IMR-90 (cell line): ENCODE measurements around the gene GPR137. TPM values are rescaled to one million over a fixed set of nuclear protein-coding genes. Genes with fewer than 3 reads are reported as not detected.

Experiments used
- ATAC-seq: fragments of 200-7000 bp; cut with Tn5 transposase; 2 replicates; pipeline ENCODE4 v1.9.1; 2020; ENCODE audit warnings: low read depth, mild to moderate bottlenecking, moderate library complexity
- BruUV-seq: library from RNA; stranded (reverse); fragments of 400-500 nt; replicated peaks from 2 replicates; lab custom pipeline; 2021; lab: Mats Ljungman, UMichigan
- CTCF ChIA-PET: fragments of 300-600 bp; formaldehyde crosslinking; extraction: SDS; loops from one replicate; lab custom pipeline; 2021; ENCODE audit warnings: antibody characterized with exemption; lab: Yijun Ruan, JAX
- POLR2A ChIA-PET: fragments of 300-600 bp; sonication (Branson Sonifier 250); formaldehyde crosslinking; loops from one replicate; lab custom pipeline; 2022; ENCODE audit warnings: antibody characterized with exemption; ENCODE audit not compliant: unreplicated experiment; lab: Charles Lee
- DNase-seq: peaks from one replicate; pipeline ENCODE4 v3.0.0; 2013
- H2AFZ ChIP-seq: replicated peaks from 2 replicates; pipeline ENCODE3; 2013; ENCODE audit warnings: low read length, mild to moderate bottlenecking; ENCODE audit not compliant: poor library complexity
- H2AK5ac ChIP-seq: 2 replicates; pipeline ENCODE4 v1.6.1; 2013; ENCODE audit warnings: low read depth, low read length, inconsistent platforms
- H2AK9ac ChIP-seq: replicated peaks from 2 replicates; pipeline ENCODE3; 2013; ENCODE audit warnings: mild to moderate bottlenecking, low read depth, low read length, moderate library complexity; ENCODE audit not compliant: poor library complexity
- H2BK120ac ChIP-seq: 2 replicates; pipeline ENCODE4 v1.6.1; 2013; ENCODE audit warnings: low read depth, low read length, inconsistent platforms
- H2BK15ac ChIP-seq: 3 replicates; pipeline ENCODE4 v1.6.1; 2013; ENCODE audit warnings: low read depth, low read length, inconsistent platforms
- H2BK20ac ChIP-seq: 2 replicates; pipeline ENCODE4 v1.6.1; 2013; ENCODE audit warnings: low read depth, mild to moderate bottlenecking, inconsistent platforms, low read length, moderate library complexity
- H2BK5ac ChIP-seq: 2 replicates; pipeline ENCODE4 v1.6.1; 2013; ENCODE audit warnings: mild to moderate bottlenecking, low read depth, low read length, inconsistent platforms; ENCODE audit not compliant: poor library complexity, severe bottlenecking
- H3K14ac ChIP-seq: replicated peaks from 2 replicates; pipeline ENCODE4 v1.6.1; 2013; ENCODE audit warnings: low read depth, low read length, inconsistent platforms
- H3K18ac ChIP-seq: 2 replicates; pipeline ENCODE4 v1.6.1; 2013; ENCODE audit warnings: low read depth, low read length, control low read depth
- H3K23ac ChIP-seq: 2 replicates; pipeline ENCODE4 v1.6.1; 2013; ENCODE audit warnings: low read depth, low read length, inconsistent platforms
- H3K27ac ChIP-seq: 2 replicates; pipeline ENCODE4 v1.5.1; 2013; ENCODE audit warnings: mild to moderate bottlenecking, control low read depth, low read length; ENCODE audit not compliant: insufficient read depth
- H3K27me3 ChIP-seq: 2 replicates; pipeline ENCODE4 v1.6.1; 2013; ENCODE audit warnings: low read length; ENCODE audit not compliant: control insufficient read depth, insufficient read depth
- H3K36me3 ChIP-seq: 2 replicates; pipeline ENCODE4 v1.6.1; 2013; ENCODE audit warnings: low read length, mixed read lengths; ENCODE audit not compliant: control insufficient read depth, insufficient read depth
- H3K4ac ChIP-seq: 2 replicates; pipeline ENCODE4 v1.6.1; 2013; ENCODE audit warnings: low read depth, low read length, inconsistent platforms
- H3K4me1 ChIP-seq: 2 replicates; pipeline ENCODE4 v1.6.1; 2013; ENCODE audit warnings: low read length, mixed read lengths; ENCODE audit not compliant: control insufficient read depth, insufficient read depth
- H3K4me2 ChIP-seq: 2 replicates; pipeline ENCODE4 v1.6.1; 2013; ENCODE audit warnings: low read depth, mild to moderate bottlenecking, control low read depth, low read length, moderate library complexity
- H3K4me3 ChIP-seq: 2 replicates; pipeline ENCODE4 v1.5.1; 2013; ENCODE audit warnings: low read depth, mild to moderate bottlenecking, control low read depth, low read length, moderate library complexity; ENCODE audit not compliant: insufficient read depth
- H3K56ac ChIP-seq: 2 replicates; pipeline ENCODE4 v1.6.1; 2013; ENCODE audit warnings: low read length, inconsistent platforms; ENCODE audit not compliant: insufficient read depth; ENCODE audit errors: extremely low read depth
- H3K79me1 ChIP-seq, 2 experiments: 2 replicates each; pipeline ENCODE4 v1.6.1; 2013; ENCODE audit warnings: low read length in 2 of 2, inconsistent platforms in 1 of 2, low read depth in 1 of 2
- H3K9ac ChIP-seq: 2 replicates; pipeline ENCODE4 v1.6.1; 2013; ENCODE audit warnings: low read depth, low read length, control low read depth
- H3K9me1 ChIP-seq: 2 replicates; pipeline ENCODE4 v1.6.1; 2013; ENCODE audit warnings: low read length, inconsistent platforms; ENCODE audit not compliant: insufficient read depth
- H3K9me3 ChIP-seq: 2 replicates; pipeline ENCODE4 v1.6.1; 2013; ENCODE audit warnings: low read length; ENCODE audit not compliant: control insufficient read depth, insufficient read depth
- H4K20me1 ChIP-seq: 2 replicates; pipeline ENCODE4 v1.6.1; 2013; ENCODE audit warnings: low read length, inconsistent platforms; ENCODE audit not compliant: insufficient read depth
- H4K5ac ChIP-seq: 2 replicates; pipeline ENCODE4 v1.6.1; 2013; ENCODE audit warnings: mild to moderate bottlenecking, low read depth, low read length, control low read depth
- H4K8ac ChIP-seq, 2 experiments: 2 replicates each; pipeline ENCODE4 v1.6.1; 2013; ENCODE audit warnings: low read depth in 2 of 2, low read length in 2 of 2, control low read depth in 1 of 2, inconsistent platforms in 1 of 2
- H4K91ac ChIP-seq: 2 replicates; pipeline ENCODE4 v1.6.1; 2013; ENCODE audit warnings: low read depth, low read length, inconsistent platforms; ENCODE audit not compliant: insufficient read depth
- BHLHE40 ChIP-seq: fragments of 150-350 bp; IDR thresholded peaks from 2 replicates; pipeline ENCODE4 v1.6.1; 2016; ENCODE audit warnings: mild to moderate bottlenecking, low read depth, low read length
- CEBPB ChIP-seq: IDR thresholded peaks from 2 replicates; pipeline ENCODE4 v1.6.1; 2012; ENCODE audit warnings: low read depth, low read length, improper control_type of control experiment
- CHD1 ChIP-seq: IDR thresholded peaks from 2 replicates; pipeline ENCODE4 v1.6.1; 2012; ENCODE audit warnings: low read depth, low read length, improper control_type of control experiment
- ELK1 ChIP-seq: fragments of 150-350 bp; IDR thresholded peaks from 2 replicates; pipeline ENCODE4 v1.6.1; 2016; ENCODE audit warnings: low read depth, mild to moderate bottlenecking, low read length, moderate library complexity, borderline replicate concordance
- FOS ChIP-seq: fragments of 150-350 bp; IDR thresholded peaks from 2 replicates; pipeline ENCODE4 v1.6.1; 2016; ENCODE audit warnings: low read depth, low read length
- MAFK ChIP-seq: IDR thresholded peaks from 2 replicates; pipeline ENCODE4 v1.6.1; 2012; ENCODE audit warnings: low read depth, low read length, improper control_type of control experiment
- MAZ ChIP-seq: IDR thresholded peaks from 2 replicates; pipeline ENCODE4 v1.6.1; 2012; ENCODE audit warnings: low read depth, mild to moderate bottlenecking, low read length, improper control_type of control experiment, moderate library complexity, borderline replicate concordance
- MXI1 ChIP-seq: IDR thresholded peaks from 2 replicates; pipeline ENCODE4 v1.6.1; 2012; ENCODE audit warnings: low read depth, mild to moderate bottlenecking, low read length, moderate library complexity, borderline replicate concordance
- NFE2L2 ChIP-seq: fragments of 150-350 bp; IDR thresholded peaks from 2 replicates; pipeline ENCODE4 v1.6.1; 2016; ENCODE audit warnings: low read depth, mild to moderate bottlenecking, low read length
- POLR2A ChIP-seq: IDR thresholded peaks from 2 replicates; pipeline ENCODE4 v1.6.1; 2012; ENCODE audit warnings: mild to moderate bottlenecking, low read depth, low read length
- RAD21 ChIP-seq: IDR thresholded peaks from 2 replicates; pipeline ENCODE4 v1.6.1; 2012; ENCODE audit warnings: low read length, improper control_type of control experiment
- RCOR1 ChIP-seq: IDR thresholded peaks from 2 replicates; pipeline ENCODE4 v1.6.1; 2012; ENCODE audit warnings: mild to moderate bottlenecking, low read length, improper control_type of control experiment; ENCODE audit not compliant: insufficient replicate concordance
- RFX5 ChIP-seq: IDR thresholded peaks from 2 replicates; pipeline ENCODE4 v1.8.0; 2012; ENCODE audit warnings: low read depth, mild to moderate bottlenecking, low read length, moderate library complexity
- SMC3 ChIP-seq: fragments of 150-350 bp; IDR thresholded peaks from 2 replicates; pipeline ENCODE4 v1.6.1; 2016; ENCODE audit warnings: low read depth, mild to moderate bottlenecking, antibody characterized with exemption, low read length, moderate library complexity
- WGBS, 2 experiments: methylation state at CpG; one replicate each; pipeline versions ENCODE4 v1.1.5 to v1.1.7; 2013; ENCODE audit warnings: missing lambda C conversion rate in 2 of 2; ENCODE audit not compliant: insufficient read length in 1 of 2; ENCODE audit errors: extremely low coverage in 2 of 2; 5-methylcytosine and 5-hydroxymethylcytosine counted together
- dilution Hi-C: fragments of 300-500 bp; cut with HindIII; formaldehyde crosslinking; loops from one replicate; pipeline ENCODE4 v1.14.3; 2018; ENCODE audit warnings: low sequenced_read_pairs; ENCODE audit not compliant: unreplicated experiment
- in situ Hi-C: fragments of 300-500 bp; cut with MboI; formaldehyde crosslinking; loops from 3 replicates; pipeline ENCODE4 v1.14.3; 2019; ENCODE audit warnings: low sequenced_read_pairs, inconsistent platforms, mixed read lengths
- intact Hi-C: fragments of 100-400 bp; cut with micrococcal nuclease; formaldehyde crosslinking; loops from 2 replicates; pipeline ENCODE4 v1.10.0; 2022
- polyA plus RNA-seq, 3 experiments: library from polyadenylated mRNA; depleted of rRNA; stranded (reverse); fragments of >200 nt; gene quantifications; 2 replicates each; pipeline ENCODE4 v1.2.3, GENCODE V29; 2012; ENCODE audit warnings: low replicate concordance in 1 of 3
- total RNA-seq: library from RNA; depleted of rRNA; stranded (reverse); fragments of >200 nt; gene quantifications from 2 replicates; pipeline ENCODE4 v1.2.3, GENCODE V29; 2012
- TF ChIP-seq, protein P1 (sequence below): fragments of 150-350 bp; IDR thresholded peaks from 2 replicates; pipeline ENCODE4 v1.6.1; 2017; ENCODE audit warnings: mild to moderate bottlenecking, antibody characterized with exemption, low read length, low read depth
- TF ChIP-seq, protein P2 (sequence below): conservative IDR thresholded peaks from 2 replicates; pipeline ENCODE4 v1.5.1; 2012; ENCODE audit warnings: mild to moderate bottlenecking, low read depth, low read length, improper control_type of control experiment

The GPR137 gene
- total and polyA plus RNA-seq, 2 of the 4 experiments (the other 2 are of a cell fraction), result 3.6 to 26.0 TPM

DNA sequence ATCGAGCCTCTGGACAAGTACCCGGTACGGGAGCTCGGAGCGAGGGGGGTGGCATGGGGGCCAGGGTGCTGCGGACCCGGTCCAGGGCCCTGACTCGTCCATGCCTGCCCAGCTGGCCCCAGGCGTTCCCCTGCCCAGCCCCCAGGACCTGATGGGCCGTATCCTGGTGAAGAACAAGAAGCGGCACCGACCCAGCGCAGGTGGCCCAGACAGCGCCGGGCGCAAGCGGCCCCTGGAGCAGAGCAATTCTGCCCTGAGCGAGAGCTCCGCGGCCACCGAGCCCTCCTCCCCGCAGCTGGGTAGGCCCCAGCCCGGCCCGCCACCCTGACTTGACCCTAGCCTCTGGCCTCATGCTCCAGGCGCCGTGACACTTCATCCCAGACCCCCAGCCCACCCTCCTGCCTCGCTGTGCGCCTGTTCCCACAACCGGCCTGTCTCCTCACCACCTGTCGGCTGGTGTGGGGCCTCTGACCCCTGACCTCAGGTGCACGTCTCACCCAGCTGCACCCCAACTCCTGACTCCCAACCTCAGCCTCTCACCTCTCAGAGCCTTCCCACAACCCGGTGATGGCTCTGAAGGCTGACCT, 26.6 kb upstream of the GPR137 start:
- ATAC-seq, result no peak
- 94% methylated on average over 24 of the region's 32 CpGs; no CpG with 5 or more reads in 1 of the 2 experiments for WGBS, 2 experiments

More for the DNA sequence above, 26.6 kb upstream of the GPR137 start:
- DNase-seq, result no peak
- intact Hi-C loops (no loop called here), in situ Hi-C loops (no loop called here), dilution Hi-C loops (no loop called here)
- Histone ChIP-seq H2AFZ (no peak overlapping the region), H2BK20ac (no peak overlapping the region), H3K14ac (no peak overlapping the region), H3K27me3 (no peaks in the 10 kb centered on the region), H3K36me3 (peaks cover 67% of the 10 kb centered on the region), H3K4me1 (peaks cover 9% of the 10 kb centered on the region), H3K4me3 (no peak overlapping the region), H4K20me1 (no peaks in the 10 kb centered on the region), H2AK9ac (no peak overlapping the region), H3K18ac (no peak overlapping the region), H4K91ac (no peak overlapping the region), H3K79me1 (peaks cover 7 to 55% of the 10 kb centered on the region in 2 experiments; a peak in 3 of 4 replicates), H2BK15ac (no peak overlapping the region), H3K56ac (no peak overlapping the region), H3K9ac (no peak overlapping the region), H4K8ac (no peak overlapping the region), H3K27ac (no peak overlapping the region), H3K4ac (no peak overlapping the region), H3K23ac (no peak overlapping the region), H2AK5ac (no peak overlapping the region), H3K4me2 (no peak overlapping the region), H2BK5ac (no peak overlapping the region), H3K9me3 (no peaks in the 10 kb centered on the region), H2BK120ac (no peak overlapping the region), H3K9me1 (0 out of 2 replicates have a peak, but pooled peaks cover 5% of the 10 kb centered on the region), H4K5ac (no peak overlapping the region)
- CTCF ChIA-PET, result no interaction called here
- POLR2A ChIA-PET, result no interaction called here
- TF ChIP-seq BHLHE40 (no peak), POLR2A (no peak), ELK1 (no peak), NFE2L2 (no peak), RFX5 (no peak), RCOR1 (no peak), FOS (no peak), SMC3 (no peak), MAZ (no peak), MAFK (no peak), CHD1 (no peak), RAD21 (no peak), CEBPB (no peak), MXI1 (no peak)
- TF ChIP-seq, protein P1, sequence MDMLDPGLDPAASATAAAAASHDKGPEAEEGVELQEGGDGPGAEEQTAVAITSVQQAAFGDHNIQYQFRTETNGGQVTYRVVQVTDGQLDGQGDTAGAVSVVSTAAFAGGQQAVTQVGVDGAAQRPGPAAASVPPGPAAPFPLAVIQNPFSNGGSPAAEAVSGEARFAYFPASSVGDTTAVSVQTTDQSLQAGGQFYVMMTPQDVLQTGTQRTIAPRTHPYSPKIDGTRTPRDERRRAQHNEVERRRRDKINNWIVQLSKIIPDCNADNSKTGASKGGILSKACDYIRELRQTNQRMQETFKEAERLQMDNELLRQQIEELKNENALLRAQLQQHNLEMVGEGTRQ, result no peak
- TF ChIP-seq, protein P2, sequence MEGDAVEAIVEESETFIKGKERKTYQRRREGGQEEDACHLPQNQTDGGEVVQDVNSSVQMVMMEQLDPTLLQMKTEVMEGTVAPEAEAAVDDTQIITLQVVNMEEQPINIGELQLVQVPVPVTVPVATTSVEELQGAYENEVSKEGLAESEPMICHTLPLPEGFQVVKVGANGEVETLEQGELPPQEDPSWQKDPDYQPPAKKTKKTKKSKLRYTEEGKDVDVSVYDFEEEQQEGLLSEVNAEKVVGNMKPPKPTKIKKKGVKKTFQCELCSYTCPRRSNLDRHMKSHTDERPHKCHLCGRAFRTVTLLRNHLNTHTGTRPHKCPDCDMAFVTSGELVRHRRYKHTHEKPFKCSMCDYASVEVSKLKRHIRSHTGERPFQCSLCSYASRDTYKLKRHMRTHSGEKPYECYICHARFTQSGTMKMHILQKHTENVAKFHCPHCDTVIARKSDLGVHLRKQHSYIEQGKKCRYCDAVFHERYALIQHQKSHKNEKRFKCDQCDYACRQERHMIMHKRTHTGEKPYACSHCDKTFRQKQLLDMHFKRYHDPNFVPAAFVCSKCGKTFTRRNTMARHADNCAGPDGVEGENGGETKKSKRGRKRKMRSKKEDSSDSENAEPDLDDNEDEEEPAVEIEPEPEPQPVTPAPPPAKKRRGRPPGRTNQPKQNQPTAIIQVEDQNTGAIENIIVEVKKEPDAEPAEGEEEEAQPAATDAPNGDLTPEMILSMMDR, result no peak
- BruUV-seq, result no TSS peak
